HL-60/S4 treated with retinoic acid at 250 ng/mL for 4 days and 3 days (cell line): ENCODE results near the gene ABHD13.
"Not testable (repeated sequence)": the region's sequence is repeated elsewhere in the genome, so short reads cannot be mapped to it uniquely, and the experiment has no call there.

ENCODE experiments used
- in situ Hi-C: fragments of 300-500 bp; cut with MboI; formaldehyde crosslinking; loops from 2 replicates; pipeline ENCODE4 v1.7.0; 2022; ENCODE audit warnings: low sequenced_read_pairs

ABHD13 gene

GRCh38 chr13:108218044-108218974 is at the start of gene ABHD13:
TSS of gene ABHD13 (plus strand) at chr13:108218392. CDS start at chr13:108229219, 10,827 bp downstream.
- in situ Hi-C loops, result no loop called here

- in situ Hi-C loops, result no loop called here
Measured at GRCh38 chr13:108168929-108169328, 49.3 kb upstream of the ABHD13 start.

GRCh38 chr13:108176685-108177274 is 41.4 kb upstream of the ABHD13 start:
- in situ Hi-C loops, result no loop called here

- in situ Hi-C loops, result no loop called here
Measured at GRCh38 chr13:108178078-108178477, 40.1 kb upstream of the ABHD13 start.

GRCh38 chr13:108182652-108183051 is 35.5 kb upstream of the ABHD13 start:
- in situ Hi-C loops, result no loop called here

- in situ Hi-C loops, result no loop called here
Measured at GRCh38 chr13:108185223-108185622, 33.0 kb upstream of the ABHD13 start.

DNA sequence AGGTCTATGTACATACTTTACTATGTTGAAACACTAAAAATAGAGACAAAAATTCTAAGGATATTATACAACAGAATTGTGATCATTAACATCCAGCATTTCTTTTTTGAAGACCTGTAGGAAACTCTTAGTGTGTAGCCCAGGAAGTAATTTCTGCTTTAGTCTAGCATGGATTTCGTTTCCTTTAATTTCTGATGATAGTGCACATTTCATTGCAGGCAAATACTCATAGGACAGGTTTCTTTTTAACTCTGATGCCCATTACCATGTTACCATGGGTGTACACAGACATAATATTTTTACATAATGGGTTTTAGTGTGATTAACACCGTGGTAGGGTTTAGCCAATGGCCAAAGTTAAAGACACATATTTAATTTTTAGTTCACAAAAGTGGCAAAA is 29.9 kb upstream of the ABHD13 start:
- in situ Hi-C loops, result no loop called here

DNA sequence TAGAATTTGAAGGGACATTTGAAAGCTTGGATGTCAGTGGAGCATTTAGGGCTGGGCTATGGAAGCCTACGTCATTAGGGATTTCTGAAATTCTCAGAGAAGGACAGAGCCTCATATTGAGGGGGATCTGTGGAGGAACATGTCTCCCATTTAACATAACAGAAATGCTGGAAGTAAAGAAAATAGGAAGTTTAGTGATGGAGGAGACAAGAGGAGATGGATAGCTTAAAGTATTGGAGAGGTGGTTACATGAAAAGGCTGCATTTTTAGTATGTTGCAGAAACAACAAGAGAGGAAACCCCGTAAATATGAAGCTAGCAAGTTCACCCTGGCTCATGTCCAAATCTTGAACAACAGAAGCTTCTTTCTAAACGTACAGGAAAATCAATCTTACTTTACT is 27.3 kb upstream of the ABHD13 start:
- in situ Hi-C loops, result no loop called here

GRCh38 chr13:108193806-108194205 is 24.4 kb upstream of the ABHD13 start:
- in situ Hi-C loops, result no loop called here

DNA sequence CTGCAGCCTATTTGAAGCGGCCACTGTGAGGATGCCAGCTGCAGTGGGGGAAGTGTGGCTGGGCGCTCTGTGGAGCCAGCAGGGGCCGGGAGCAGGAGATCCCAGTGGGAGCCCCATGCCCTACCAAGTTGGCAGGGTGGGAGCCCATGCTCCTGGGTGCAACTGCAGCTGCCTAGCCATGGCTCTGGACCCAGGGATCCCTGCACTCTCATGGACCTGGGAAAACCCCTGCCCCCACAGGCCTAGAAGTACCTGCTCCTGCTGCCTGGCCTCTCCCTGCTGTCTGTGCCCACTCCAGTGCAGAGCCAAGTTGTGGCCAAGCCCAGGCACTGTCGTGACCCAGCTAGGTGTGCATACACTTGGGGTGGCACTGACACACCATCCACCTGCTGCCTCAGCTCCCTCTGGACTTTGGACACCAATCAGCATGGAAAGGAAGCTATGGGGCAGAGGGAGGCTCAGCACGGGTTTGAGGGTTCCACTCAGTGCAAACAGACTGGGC is 23.7 kb upstream of the ABHD13 start:
- in situ Hi-C loops, result no loop called here

GRCh38 chr13:108195146-108195545 is 23.0 kb upstream of the ABHD13 start:
- in situ Hi-C loops, result no loop called here

DNA sequence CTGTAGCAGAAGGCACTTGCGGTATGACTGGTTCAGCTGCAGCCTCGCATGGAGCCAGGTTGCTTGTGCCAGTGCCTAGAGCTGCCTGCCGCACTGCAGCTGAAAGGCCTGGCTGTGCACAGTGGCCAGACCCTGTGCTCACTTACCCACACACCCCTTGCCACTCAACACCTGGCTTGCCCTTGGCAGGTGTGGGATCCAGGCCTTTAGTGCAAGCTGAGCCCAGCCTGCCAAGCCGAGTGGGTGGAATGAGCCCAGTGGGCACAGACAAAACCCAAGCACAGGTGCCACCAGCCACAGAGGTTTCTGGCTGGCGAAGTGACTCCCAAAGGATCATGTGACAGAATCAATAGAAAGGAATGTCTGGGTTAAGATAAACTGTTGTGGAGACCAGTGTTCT is 22.3 kb upstream of the ABHD13 start:
- in situ Hi-C loops, result no loop called here

DNA sequence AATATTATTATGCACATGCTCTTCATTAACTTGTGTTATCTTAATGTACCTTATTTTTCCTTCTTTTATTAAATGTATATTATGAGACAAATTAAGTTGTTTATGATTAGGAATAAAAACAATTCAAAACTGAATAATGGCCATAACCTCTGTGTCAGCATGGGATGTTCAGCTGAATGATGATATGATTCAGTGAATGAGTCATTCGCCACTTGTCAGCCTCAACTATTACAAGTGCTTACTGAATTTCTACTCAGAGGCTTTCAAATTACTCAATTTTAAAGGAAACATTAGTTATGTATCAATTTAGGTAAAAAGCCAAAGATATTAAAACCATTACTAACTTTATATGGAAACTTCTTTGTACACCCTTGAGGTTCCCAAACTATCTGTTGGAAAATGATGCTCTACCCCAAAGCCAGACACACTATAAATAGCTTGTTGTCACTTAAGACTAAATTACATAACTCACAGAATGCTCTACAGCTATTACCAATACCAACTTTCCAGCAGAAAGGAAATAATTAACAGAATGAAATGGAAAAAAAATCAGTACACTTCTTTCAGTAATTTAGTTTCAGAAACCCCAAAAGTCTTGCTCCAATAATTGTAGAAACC is 17.3 kb upstream of the ABHD13 start:
- in situ Hi-C loops, result no loop called here

GRCh38 chr13:108210551-108210950 is 7.6 kb upstream of the ABHD13 start:
- in situ Hi-C loops, result no loop called here

DNA sequence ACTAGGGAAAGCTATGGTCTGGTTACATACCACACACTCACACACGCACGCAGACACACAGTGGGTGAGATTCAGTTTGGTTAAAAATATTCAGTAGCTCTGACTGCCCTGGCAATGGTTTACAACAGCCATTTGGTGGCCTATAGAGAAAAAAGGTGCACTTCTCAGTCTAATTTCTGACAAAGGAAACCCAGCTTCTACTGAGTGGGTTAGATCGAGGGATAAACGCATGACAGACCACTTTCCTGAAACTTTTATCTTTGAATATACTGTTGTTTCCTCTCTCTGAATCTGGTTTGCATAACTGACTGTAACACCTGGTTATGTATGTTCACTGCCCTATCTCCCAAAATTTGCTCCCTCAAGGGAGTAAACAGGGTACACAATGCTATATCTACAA is 5.3 kb upstream of the ABHD13 start:
- in situ Hi-C loops, result no loop called here

GRCh38 chr13:108213946-108214345 is 4.2 kb upstream of the ABHD13 start:
- in situ Hi-C loops, result no loop called here

DNA sequence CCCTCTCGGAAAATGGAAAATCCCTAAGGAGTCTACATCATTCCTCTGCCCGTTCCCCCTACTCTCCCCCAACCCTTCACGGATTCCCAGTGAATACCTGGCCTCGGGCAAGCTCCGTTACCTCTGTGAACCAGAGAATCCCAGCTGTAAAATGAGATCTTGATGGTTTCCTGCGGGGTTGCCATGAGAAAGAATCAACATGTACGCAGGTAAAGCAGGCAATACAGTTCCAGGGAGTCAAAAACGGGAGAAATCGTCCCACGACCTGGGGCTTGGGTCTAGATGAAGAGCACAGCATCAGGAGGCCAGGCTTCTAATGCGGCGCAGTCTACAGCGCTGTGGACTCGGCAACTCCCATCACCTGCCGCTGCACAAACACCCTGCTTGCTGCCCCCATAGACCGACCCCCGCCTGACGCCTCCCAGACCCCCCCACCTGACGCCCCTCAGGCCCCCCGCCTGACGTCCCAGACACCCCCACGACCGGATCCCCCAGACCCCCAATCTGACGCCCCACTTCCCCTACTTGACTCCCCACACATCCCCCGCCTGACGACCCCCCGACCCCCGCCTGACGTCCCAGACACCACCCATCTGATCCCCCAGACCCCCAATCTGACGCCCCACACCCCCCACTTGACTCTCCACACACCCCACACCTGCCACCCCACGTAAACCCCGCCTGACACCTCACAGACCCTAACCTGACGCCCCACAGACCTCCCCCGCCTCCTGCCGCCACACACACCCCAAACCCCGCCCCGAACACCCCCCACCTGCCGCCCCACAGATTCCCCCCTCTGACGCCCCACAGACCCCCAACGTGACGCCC is 3.5 kb upstream of the ABHD13 start:
- in situ Hi-C loops, result no loop called here

- in situ Hi-C loops, result no loop called here
Measured at GRCh38 chr13:108215436-108215835, 2.8 kb upstream of the ABHD13 start, which contains the start of gene LIG4. TSS of gene LIG4 (minus strand) at chr13:108215536. CDS start at chr13:108211268, 4,268 bp downstream.

- in situ Hi-C loops, result not testable (repeated sequence)
Measured at GRCh38 chr13:108217307-108218043, 717 bp upstream of the ABHD13 start.

DNA sequence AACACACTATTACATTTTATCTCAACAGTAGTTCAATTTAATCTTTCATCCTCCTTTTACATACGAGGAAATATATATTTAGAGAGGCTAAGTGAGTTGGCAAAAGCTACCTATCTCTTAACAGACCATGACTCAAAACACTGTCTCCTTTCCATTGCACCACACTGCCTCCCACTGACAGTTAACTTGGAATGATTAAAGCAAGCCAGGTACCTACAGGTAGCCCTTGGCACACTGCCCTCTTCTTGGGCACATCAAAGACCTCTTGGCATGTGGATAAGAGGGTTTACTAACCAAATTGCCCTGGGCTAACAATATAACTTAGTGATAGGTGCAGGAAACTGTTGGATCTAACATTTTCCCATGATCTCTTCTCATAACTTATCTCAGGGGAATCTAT is 1.8 kb downstream of the ABHD13 start:
- in situ Hi-C loops, result no loop called here
